OCI-LY1 (cell line): ENCODE data around the gene VPS39.

Experiments used
- H2AFZ ChIP-seq: fragments of 200-600 bp; sonication (generic), shearing (Covaris generic); 2 replicates; pipeline ENCODE4 v1.6.0; 2014; ENCODE audit warnings: antibody characterized with exemption, mild to moderate bottlenecking, low read length
- H3F3A ChIP-seq: fragments of 200-600 bp; sonication (generic), shearing (Covaris generic); 2 replicates; pipeline ENCODE4 v1.6.0; 2014; ENCODE audit warnings: mild to moderate bottlenecking, antibody characterized with exemption, low read length, moderate library complexity; ENCODE audit not compliant: insufficient read depth
- H3K27ac ChIP-seq: fragments of 200-600 bp; sonication (generic); 2 replicates; pipeline ENCODE4 v1.5.1; 2014; ENCODE audit warnings: low read length, mixed run types, mild to moderate bottlenecking, low read depth; ENCODE audit not compliant: poor library complexity, severe bottlenecking
- H3K27me3 ChIP-seq: fragments of 200-600 bp; sonication (generic); 2 replicates; pipeline ENCODE4 v1.6.0; 2014; ENCODE audit warnings: antibody characterized with exemption, mild to moderate bottlenecking, low read length, moderate library complexity; ENCODE audit not compliant: insufficient read depth
- H3K36me3 ChIP-seq: fragments of 200-600 bp; sonication (generic); 2 replicates; pipeline ENCODE4 v1.6.1; 2014; ENCODE audit warnings: mild to moderate bottlenecking, antibody characterized with exemption, low read length, moderate library complexity, mixed read lengths; ENCODE audit not compliant: insufficient read depth
- H3K4me1 ChIP-seq: fragments of 200-600 bp; sonication (generic); 2 replicates; pipeline ENCODE4 v1.5.1; 2014; ENCODE audit warnings: mild to moderate bottlenecking, low read length, moderate library complexity; ENCODE audit not compliant: insufficient read depth, severe bottlenecking
- H3K4me2 ChIP-seq: fragments of 200-600 bp; sonication (generic), shearing (Covaris generic); 2 replicates; pipeline ENCODE4 v1.6.1; 2014; ENCODE audit warnings: low read length
- H3K4me3 ChIP-seq: fragments of 200-600 bp; sonication (generic); 2 replicates; pipeline ENCODE4 v1.5.1; 2014; ENCODE audit warnings: low read length, low read depth, mild to moderate bottlenecking, mixed read lengths; ENCODE audit not compliant: poor library complexity, severe bottlenecking
- H3K79me2 ChIP-seq: fragments of 200-600 bp; shearing (Covaris generic); 2 replicates; pipeline ENCODE4 v1.6.1; 2016; ENCODE audit warnings: mixed run types, low read length, mixed read lengths; ENCODE audit not compliant: insufficient read depth
- H3K9ac ChIP-seq: fragments of 200-600 bp; sonication (generic), shearing (Covaris generic); 2 replicates; pipeline ENCODE4 v1.6.1; 2014; ENCODE audit warnings: mild to moderate bottlenecking, low read length, mixed read lengths
- H3K9me2 ChIP-seq: fragments of 200-600 bp; sonication (generic), shearing (Covaris generic); 2 replicates; pipeline ENCODE4 v1.6.1; 2014; ENCODE audit warnings: low read depth, mild to moderate bottlenecking, low read length, mixed read lengths
- H3K9me3 ChIP-seq: fragments of 200-600 bp; shearing (Covaris generic); 2 replicates; pipeline ENCODE4 v1.6.1; 2014; ENCODE audit warnings: low read length, mixed read lengths
- H4K20me1 ChIP-seq: fragments of 200-600 bp; sonication (generic), shearing (Covaris generic); 2 replicates; pipeline ENCODE4 v1.6.0; 2016; ENCODE audit warnings: mild to moderate bottlenecking, low read length; ENCODE audit not compliant: insufficient read depth
- CTCF ChIP-seq: fragments of 200-600 bp; sonication (generic), shearing (Covaris generic); IDR thresholded peaks from 2 replicates; pipeline ENCODE4 v1.5.1; 2017; ENCODE audit warnings: mild to moderate bottlenecking, antibody characterized with exemption, low read length, moderate library complexity, mixed read lengths
- EZH2 ChIP-seq: fragments of 200-600 bp; sonication (generic), shearing (Covaris generic); IDR thresholded peaks from 2 replicates; pipeline ENCODE4 v1.8.0; 2017; ENCODE audit warnings: borderline replicate concordance, mixed run types, mild to moderate bottlenecking, antibody characterized with exemption, low read length, moderate library complexity, mixed read lengths

VPS39 gene

GRCh38 chr15:42163291-42163690 is 44.8 kb downstream of the VPS39 start:
- Histone ChIP-seq H2AFZ (no peak overlapping the region), H3F3A (no peaks in the 10 kb centered on the region), H3K9me2 (no peaks in the 10 kb centered on the region), H3K4me2 (no peak overlapping the region), H3K36me3 (peaks cover 100% of the 10 kb centered on the region), H3K27ac (no peak overlapping the region), H3K9ac (no peak overlapping the region), H3K4me1 (no peaks in the 10 kb centered on the region), H3K79me2 (no peaks in the 10 kb centered on the region), H3K4me3 (no peak overlapping the region), H3K9me3 (no peaks in the 10 kb centered on the region), H4K20me1 (no peaks in the 10 kb centered on the region), H3K27me3 (no peaks in the 10 kb centered on the region)
- TF ChIP-seq EZH2 (no peak), CTCF (no peak)

DNA sequence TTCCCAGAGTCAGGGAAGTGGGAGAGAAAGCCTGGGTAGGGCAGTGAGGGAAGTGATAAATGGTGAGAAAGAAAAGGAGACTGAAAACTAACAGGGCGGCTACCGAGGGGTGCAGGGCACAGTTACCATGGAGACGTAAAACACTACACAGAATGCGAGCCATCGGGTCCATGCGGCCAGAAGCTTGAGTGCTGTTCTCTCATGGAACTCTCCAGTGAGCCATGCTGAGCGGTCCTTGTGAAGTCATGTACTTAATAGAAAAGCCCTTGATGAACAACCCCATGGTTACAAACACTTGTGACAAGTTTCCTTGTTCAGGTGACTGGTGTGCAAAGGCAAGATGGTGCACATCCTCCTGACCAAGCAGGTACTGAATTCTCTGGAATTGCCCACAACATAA is 48.0 kb downstream of the VPS39 start:
- H3K9me2 ChIP-seq = no peaks in the 10 kb centered on the region
- no peak overlapping the region for H3K9ac ChIP-seq
- H3K36me3 ChIP-seq = peaks cover 70% of the 10 kb centered on the region
- H3K27me3 ChIP-seq = no peaks in the 10 kb centered on the region; the same call in 1 of the 2 replicates
- H3K9me3 ChIP-seq = no peaks in the 10 kb centered on the region
- H3K27ac ChIP-seq = no peak overlapping the region
- no peak overlapping the region for H3K4me2 ChIP-seq
- TF ChIP-seq CTCF (no peak), EZH2 (no peak)
- no peaks in the 10 kb centered on the region for H3F3A ChIP-seq
- no peaks in the 10 kb centered on the region for H3K79me2 ChIP-seq
- H3K4me1 ChIP-seq = no peaks in the 10 kb centered on the region
- H2AFZ ChIP-seq = no peak overlapping the region
- no peak overlapping the region for H3K4me3 ChIP-seq
- H4K20me1 ChIP-seq = no peaks in the 10 kb centered on the region

DNA sequence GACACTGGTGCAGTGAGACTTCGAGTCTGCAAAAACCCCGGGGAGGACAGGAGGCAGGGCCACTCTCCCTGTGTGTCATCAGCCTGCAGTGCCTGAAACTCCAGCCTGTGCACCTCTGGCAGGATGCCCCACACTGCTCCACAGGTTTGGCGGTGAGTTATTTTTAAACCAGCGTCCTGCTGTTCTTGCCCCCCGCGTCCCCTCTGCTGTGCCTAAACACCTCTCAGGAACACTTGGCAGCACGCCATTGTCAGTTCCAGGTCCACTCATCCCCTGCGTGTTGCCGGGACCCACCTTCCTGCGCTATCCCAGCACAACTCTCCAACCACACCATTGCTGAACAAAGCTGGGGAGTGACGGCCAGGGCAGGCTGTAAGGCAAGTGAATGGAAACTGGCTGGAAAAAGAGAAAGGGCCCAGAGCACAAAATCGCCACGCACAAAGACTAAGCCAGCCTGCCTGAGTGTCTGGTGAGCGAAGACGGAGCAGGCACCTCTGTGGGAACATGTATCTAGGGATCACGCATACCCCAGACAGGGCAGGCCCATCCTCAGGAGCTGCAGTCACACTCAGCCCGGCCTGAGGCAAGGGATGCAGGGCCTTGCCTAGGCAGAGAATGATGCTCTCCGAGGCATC is 48.6 kb downstream of the VPS39 start:
- H2AFZ ChIP-seq = no peak overlapping the region
- H3K27ac ChIP-seq = no peak overlapping the region
- TF ChIP-seq CTCF (no peak), EZH2 (no peak)
- no peak overlapping the region for H3K4me2 ChIP-seq
- peaks cover 64% of the 10 kb centered on the region for H3K36me3 ChIP-seq
- H3K4me3 ChIP-seq = no peak overlapping the region
- H4K20me1 ChIP-seq = no peaks in the 10 kb centered on the region
- no peaks in the 10 kb centered on the region for H3F3A ChIP-seq
- H3K79me2 ChIP-seq = no peaks in the 10 kb centered on the region
- no peak overlapping the region for H3K9ac ChIP-seq
- H3K9me2 ChIP-seq = no peaks in the 10 kb centered on the region
- H3K9me3 ChIP-seq = no peaks in the 10 kb centered on the region
- H3K4me1 ChIP-seq = no peaks in the 10 kb centered on the region
- H3K27me3 ChIP-seq = no peaks in the 10 kb centered on the region; the same call in 1 of the 2 replicates
